Nucleus accumbens (tissue), 56 donors: ENCODE data around the gene WAC.
"Not testable (repeated sequence)": the region's sequence is repeated elsewhere in the genome, so short reads cannot be mapped to it uniquely, and the experiment has no call there.

Source experiments
- DNase-seq, 56 donors: peaks; one replicate each; lab custom pipeline; 2025; lab: John Stamatoyannopoulos, UW

The WAC gene

DNA sequence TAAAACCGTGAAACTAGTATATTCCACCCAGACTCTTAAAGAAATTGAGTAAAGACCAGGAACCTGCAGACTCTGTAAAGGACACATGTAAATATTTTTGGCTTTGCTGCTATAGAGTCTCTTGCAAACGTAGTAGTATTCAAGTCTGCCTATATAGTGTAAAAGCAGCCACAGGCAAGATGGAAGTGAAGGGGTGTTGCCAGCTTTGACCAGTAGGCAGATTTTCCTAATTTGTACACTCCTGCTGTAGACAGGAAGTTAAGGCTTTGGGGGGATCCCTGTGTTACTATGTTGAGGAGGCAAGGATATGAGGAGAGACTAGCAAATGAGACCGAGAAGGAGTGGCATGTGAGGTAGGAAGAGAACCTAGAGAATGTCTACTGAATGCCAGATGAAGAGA lies 27.7 kb downstream of the WAC start:
- no peak for DNase-seq

DNA sequence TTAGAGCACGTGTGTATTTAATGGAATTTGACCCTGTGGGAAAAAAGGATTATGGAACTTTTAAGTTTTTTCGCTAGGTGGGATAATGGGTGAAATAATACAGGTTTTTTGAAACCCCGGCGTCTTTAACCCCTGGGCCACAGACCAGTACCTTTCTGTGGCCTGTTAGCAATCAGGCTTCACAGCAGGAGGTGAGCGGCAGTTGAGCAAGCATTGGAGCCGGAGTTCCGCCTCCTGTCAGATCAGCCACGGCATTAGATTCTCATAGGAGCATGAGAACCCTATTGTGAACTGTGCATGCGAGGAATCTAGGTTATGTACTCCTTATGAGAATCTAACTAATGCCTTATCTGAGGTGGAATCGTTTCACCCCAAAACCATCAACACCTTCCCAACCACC lies 28.6 kb downstream of the WAC start:
- DNase-seq: no peak

DNA sequence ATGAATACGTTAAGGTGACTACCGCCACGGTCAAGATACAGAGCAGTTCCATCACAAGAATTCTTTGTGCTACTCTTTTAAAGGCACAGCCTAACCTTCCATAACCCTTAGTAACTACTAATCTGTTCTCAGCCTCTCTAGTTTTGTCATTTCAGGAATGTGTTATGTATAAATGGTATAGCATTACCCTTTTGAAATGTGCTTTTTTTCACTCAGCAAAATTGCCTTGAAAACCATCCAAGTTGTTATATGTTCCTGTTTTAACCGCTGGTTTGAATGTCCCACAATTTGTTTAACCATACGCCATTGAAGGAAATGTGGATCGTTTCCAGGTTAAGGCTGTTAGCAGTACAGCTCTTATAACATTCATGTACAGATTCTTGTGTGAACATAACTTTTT lies 32.0 kb downstream of the WAC start:
- no peak for DNase-seq

DNA sequence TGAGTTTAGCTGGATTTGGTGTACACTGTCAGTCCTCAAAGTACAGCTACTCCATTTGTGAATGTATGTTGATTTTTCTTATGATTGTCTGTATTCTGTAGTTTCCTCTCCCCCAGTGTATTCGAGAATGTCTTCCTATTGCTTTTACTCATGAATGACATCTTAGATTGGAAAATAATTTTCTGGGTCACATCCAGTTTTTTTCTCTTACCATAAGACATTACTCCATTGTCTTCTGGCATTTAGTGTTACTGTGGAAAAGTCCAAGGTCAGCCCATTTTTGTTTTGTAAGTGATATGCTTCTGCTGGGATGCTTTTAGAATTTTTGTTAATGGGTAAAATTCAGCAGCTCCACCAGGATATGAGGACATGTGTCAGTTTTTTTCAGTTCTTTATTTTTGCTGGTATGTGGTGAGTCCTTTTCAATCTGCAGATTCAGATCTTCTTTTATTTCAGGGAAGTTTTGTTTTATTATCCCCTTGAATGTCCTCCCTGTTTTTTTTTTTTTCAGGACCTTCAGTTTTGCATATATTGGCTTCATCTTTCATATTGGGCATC lies 33.6 kb downstream of the WAC start:
- no peak for DNase-seq

DNA sequence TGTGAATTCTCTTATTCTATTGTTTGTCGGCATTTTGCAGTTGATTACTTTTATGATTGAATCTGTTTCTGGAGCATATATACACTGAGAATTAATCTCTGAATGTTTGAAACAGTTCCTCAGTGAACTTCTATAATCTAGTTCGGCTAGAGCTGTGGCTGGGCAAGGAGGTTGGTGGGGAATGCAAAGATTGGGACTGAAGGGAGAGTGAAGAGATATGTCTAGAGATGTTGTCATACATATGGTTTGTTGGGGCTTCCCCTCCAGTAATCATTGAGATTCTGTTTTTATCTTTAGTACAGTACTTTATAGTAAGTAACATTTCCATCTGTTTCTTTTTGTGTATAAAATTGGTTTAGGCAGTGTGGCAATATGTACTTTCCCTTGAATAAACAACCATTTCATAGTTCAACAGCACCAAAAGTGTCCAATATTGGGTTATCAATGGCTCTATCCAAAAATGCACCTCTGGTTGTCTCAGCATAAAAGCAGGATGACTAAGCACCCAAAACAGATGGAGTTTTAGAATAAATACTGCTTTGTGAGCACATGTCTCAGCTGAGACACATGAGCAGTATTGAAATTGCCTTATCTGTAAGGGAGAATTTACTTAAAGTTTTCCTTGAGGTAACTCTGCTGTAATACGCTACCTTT lies 36.7 kb downstream of the WAC start:
- no peak for DNase-seq

DNA sequence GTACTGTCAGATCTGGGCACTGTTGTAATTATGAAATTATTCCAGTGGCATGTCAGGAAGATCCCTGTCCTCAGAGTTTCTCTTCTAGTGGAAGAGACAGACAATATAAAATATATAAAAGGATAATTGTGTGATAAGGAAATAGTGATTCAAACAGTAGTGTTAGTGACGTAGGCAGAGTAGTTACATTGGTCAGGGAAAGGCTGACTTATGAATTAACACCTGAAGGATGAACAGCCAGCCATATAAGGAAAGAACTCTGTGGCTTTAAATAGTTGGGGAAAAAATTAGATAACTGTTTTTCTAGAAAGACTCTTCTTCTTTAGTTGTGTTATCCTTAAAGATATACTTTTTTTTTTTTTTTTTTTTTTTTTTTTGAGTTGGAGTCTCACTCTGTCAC lies 37.7 kb downstream of the WAC start:
- DNase-seq: no peak

DNA sequence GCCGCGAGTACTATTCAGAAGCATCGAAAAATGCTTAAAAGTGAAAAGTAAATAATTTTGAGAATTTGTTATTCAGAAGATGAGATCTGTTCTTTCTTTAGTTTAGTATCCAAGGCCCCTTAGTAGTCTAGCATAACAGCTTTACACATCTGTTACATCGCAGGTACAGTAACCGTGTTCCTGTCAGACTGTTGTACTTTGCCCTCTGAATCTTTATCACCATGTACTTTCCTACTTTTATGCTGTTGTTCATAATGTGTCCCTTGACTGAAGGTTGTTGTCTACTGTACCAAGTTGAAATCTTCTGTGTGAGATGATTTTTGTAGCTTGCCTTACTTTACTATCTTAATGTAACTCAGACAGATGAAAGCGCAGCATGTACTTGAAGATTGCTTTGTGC lies 38.3 kb downstream of the WAC start:
- no peak for DNase-seq

DNA sequence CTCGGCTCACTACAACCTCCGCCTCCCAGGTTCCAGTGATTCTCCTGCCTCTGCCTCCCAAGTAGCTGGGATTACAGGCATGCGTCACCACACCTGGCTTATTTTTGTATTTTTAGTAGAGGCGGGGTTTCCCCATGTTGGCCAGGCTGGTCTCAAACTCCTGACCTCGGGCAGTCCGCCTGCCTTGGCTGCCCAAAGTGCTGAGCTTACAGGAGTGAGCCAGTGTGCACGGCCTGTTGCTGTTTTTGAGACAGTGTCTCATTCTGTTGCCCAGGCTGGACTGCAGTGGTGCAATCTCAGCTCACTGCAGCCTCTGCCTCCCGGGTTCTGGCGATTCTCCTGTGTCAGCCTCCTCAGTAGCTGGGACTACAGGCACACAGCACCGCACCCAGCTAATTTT lies 41.3 kb downstream of the WAC start:
- DNase-seq: not testable (repeated sequence)

DNA sequence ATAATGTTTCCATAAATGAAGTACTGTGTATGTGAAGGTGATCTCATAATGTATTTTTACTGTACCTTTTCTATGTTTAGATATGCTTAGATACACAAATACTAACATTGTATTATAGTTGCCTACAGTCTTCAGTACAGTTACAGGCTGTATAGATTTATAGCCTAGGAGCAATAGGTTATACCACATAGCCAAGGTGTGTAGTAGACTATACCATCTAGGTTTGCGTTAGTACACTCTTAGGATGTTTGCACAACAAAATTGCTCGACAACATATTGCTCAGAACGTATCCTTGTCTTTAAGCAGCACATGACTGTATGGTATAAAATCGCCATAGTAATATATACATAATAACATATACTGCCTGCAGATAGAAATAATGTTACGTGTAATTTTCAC lies 42.9 kb downstream of the WAC start:
- DNase-seq: no peak

DNA sequence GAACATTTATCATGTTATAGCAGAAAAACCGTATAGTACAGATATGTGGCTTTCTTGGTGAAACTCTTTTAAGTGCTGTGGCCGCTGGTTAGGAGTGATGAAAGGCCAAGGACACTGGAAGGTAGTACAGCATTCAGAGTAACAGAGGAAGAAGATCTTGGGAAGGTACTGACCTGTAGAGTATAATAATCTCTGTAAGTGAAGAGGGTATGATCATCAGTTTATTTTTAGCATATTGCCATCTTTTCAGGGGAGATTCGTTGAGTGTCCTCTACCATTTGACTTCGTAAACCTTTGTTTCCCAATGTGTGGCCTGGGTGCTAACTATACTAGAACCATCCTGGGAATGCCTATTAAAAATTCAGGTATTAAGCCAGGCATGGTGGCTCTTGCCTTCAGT lies 44.6 kb downstream of the WAC start:
- no peak for DNase-seq

DNA sequence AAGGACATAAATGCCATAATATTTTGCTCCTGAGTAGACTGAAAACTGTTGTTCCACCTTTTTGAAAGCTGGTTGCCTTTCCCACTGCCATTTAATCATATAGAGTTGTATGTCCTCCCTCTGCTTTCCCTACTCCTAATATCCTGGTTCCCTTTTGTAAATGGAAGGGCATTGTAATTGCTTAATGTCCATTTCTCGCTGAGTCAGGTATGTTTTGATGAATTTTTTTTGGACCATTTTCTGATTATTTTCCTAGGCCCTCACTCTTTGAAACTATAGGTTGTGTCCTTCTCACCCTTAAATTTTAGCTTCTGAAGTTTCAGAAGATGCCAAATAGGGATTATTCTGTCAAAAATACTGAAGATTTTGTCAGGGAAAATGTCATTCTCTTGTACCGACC lies 45.5 kb downstream of the WAC start:
- no peak for DNase-seq

DNA sequence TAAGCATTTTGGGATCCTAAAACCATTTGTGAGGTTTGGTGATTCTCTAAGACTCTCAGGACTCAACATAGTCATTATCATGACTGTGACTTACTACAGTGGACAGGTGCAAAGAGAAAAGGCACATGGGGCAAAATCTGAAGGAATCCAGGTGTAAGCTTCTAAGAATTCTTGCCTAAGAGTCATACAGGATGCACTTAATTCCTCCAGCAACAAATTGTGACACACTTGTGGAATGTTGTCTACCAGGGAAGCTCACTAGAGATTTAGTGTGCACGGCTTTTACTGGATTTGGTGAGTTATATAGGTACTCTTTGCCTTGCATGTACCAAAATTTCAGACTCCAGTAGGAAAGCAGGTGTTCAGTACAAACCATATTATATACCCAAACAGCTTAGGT lies 47.9 kb downstream of the WAC start:
- no peak for DNase-seq

DNA sequence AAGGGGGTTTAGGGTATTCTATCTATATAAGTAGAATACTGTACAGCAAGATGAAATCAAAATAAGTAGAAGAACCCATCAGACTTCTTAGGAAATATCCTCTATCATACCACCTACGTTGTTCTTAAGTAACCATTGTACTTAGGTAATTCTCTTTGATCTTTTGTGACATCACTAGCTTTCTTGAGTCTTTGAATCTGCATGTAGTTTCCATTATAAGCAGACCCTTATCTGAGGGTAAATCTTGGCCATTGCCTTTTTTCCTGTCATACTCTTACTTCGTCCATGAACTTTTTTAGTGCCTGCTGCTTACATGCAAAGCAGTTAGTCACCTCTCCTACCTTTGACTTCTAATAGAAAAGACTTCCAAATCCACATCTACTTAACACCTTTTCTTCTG lies 49.0 kb downstream of the WAC start:
- no peak for DNase-seq

DNA sequence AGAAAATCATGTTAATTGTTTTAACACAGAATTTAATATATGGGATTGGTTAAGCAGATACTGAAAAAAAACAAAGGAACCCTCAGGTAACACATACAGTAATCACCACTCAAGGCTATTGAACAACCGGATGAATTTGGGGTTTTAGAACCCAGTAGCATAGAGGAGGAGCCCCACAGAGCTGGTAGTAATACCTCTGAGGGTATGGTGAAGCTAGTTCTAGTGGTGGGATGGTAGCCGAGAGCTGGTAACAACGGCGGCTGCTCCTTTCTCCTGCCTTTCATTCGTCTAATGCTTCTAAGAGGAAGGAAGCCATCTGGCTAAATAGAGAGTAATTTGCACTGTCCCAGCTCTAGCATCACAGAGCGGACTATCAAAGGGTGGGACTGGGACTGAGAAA lies 52.2 kb downstream of the WAC start:
- no peak for DNase-seq

DNA sequence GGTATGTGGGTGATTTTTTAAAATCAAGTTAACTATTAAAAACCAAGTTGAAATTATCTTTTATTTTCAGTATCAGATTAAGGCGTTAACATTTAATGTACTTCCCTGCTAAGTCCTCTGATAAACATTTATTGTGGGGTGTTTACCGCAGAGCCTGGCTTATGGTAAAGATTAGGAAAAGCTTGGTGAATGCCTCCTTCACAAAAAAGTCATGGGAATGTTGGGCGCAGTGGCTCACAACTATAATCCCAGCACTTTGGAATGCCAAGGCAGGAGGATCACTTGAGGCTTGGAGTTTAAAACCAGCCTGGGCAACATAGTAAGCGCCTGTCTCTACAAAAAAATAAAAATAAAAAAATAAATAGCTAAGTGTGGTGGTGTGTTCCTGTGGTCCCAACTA lies 53.3 kb downstream of the WAC start:
- DNase-seq: no peak

DNA sequence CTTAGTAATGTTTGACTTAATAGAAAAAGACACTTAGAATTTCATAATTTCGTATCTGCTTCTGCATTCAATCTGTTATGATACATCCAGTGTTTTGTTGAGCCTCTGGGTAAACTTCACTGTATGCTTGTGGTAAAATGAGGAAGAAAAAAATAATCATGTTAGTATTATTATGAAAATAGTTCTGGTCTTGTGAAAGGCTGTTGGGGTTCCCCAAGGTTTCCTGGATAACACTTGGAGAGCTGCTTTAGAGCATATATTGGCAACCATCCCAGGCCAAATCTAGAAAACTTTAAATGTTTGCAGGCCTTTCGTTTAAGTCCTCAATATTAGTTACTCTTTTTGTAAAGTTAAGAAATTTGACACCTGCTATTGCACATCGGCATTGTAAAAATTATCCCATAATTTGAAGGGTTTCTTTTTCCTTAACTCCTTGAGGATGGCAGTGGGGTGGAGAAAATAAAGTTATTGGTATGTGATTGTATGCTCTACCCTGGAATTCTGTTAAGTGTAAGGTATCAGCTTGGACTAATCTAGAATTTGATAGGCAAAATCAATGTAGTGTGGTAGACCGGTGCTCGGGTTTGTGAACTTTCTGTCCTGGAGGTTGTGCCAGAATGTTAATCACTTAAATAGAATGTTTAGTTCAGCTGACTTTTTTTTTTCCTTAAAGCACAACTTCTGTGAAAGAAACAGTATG lies 54.5 kb downstream of the WAC start:
- no peak for DNase-seq

DNA sequence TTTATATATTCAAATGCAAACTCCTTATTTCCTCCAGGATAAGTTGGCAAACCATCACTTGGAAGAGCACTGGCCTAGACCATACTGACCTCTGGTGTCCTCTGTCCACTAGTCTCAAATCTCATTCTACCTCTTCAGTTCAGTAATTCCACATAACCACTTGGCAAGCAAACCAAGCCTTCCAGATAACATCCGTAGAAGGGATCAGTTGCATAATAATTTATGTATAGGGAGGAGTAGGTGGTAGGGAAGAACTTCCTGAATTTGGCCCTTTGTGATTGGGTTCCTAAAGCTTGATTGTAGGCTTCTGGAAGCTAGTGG lies 55.0 kb downstream of the WAC start:
- DNase-seq: peak in 1 of 56 donors; percentile 2

DNA sequence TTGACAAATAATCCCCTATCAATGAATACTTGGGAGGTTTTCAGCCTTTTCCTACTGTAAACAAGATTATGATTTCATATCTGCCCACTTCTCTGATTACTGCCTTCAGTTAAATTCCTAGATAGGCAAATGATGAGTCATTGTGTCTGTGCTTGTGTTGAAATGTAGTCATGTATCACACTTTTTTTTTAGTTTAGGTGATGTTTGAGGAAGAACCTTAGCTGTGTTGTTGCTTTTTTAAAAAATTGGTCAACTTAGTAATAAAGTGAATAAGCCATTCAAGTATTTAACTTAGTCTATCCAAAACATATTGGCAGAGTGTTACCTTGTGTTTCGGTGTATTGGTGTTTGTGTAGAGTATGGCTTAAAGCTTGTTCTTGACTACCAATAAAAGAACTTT lies 60.0 kb downstream of the WAC start:
- no peak for DNase-seq

DNA sequence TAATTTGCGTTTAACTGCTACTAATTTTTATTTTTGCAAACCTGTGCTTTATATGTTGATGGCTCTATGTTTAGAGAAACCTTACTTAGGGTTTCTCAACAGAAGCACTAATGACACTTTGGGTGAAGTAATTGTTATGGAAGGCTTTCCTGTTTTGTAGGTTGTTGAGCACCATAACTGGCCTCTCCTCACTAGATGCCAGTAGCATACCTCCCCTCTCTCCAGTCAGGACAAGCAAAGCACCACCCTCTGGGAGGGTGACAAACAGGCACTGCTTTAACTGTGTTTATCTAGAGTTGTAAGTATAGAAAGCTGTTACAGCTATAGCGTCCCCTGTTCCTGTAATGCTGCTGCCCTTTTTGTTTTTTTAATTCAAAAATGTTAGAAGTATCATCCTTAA lies 60.9 kb downstream of the WAC start:
- no peak for DNase-seq

DNA sequence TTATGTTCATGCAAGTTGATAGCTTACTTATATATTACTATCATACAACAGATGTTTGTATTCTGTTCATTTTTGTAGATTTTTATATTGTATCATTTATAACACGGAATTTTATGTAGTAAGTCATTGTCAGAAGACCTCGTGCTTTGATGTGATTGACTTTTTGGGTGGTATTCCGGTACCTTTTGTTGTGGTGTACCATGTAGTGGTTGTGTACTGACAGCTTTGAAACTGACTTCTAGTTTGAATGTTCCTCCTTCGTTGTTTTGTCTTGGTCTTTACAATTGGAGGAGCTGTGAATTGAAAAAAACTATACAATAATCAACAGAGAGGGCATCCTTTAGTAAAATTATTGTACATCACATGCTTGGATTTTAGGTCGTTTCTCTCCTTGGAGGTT lies 61.5 kb downstream of the WAC start:
- DNase-seq: no peak

DNA sequence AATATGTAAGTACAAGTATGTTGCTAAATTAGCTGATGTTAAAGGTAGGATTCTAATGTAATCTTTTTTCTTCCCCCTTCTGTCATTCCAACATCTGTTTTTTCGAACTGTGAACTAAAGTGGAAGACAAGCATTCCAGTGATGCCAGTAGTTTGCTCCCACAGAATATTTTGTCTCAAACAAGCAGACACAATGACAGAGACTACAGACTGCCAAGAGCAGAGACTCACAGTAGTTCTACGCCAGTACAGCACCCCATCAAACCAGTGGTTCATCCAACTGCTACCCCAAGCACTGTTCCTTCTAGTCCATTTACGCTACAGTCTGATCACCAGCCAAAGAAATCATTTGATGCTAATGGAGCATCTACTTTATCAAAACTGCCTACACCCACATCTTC lies 62.7 kb downstream of the WAC start:
- DNase-seq: no peak

DNA sequence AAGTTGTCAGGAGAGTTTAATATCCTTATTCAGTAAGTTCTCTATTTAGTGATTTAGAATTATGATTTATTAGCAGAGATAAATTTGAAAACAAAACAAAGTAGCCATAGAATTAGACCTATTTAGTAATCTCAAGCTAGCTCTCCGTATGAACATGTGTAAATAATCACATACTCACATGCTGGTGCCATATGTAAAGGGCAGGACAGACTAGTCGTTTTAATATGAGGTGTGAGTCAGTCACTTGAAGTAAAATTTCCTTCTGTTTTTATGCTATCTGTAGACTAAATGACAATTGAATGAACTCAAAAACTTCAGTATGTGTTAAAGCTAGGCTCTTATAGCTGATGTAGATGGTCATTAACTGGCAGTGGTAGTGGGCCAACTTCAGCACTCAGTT lies 67.1 kb downstream of the WAC start:
- no peak for DNase-seq

DNA sequence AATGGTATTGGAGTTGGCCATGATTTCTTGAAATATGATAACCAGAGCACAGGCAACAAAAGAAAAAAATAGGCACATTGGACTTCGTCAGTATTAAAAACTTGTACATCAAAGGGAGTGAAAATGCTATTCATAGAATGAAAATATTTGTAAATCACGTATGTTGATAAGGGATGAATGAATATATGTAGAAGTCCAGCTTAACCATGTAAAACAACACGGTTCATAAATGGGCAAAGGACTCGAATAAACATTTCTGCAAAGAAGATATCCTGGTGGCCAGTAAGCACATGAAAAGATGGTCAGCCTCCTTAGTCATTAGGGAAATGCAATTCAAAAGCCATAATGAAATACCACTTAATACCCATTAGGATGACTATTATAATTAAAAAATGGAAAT lies 68.1 kb downstream of the WAC start:
- DNase-seq: no peak
